ENCODE data around the gene APBA1. TPM values are rescaled to one million over a fixed set of nuclear protein-coding genes. Genes with fewer than 3 reads are reported as not detected.

Gene APBA1
- total RNA-seq, 1 donor from 2014 or later: 8.7 TPM

DNA sequence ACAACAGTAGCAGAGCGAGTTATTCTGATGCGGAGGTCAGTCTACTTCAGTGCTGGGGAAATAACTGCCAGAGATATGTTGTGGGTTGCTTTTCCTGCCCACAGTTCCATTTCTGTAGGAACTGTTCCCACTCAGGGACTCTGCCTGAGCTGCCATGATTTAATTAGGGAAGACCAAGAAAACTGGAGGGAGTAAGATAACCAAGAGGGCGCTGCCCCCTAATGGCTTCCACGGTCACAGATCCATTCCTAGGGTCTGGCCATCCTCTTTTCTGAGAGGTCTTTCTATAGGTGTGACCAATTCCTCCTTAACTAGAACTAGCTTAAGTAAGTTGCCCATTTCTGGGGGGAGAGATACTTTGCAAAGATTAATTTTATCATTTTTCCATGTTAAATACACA is 125.9 kb downstream of the APBA1 start:
- Histone ChIP-seq H3K27ac (no peak overlapping the region), H3K27me3 (no peaks in the 10 kb centered on the region), H3K36me3 (no peaks in the 10 kb centered on the region), H3K9me3 (no peaks in the 10 kb centered on the region), H3K4me3 (no peak overlapping the region), H3K4me1 (no peaks in the 10 kb centered on the region)
- no peak for DNase-seq (ENCODE audit: low spot score in 2 of 2)
- intact Hi-C loops (cut with DNase I): no loop called here
- no peak for TF ChIP-seq CTCF (IDR thresholded peaks at IDR 0.05)

GRCh38 chr9:69542942-69543704 is 129.0 kb downstream of the APBA1 start:
- no peak for TF ChIP-seq CTCF (IDR thresholded peaks at IDR 0.05)
- intact Hi-C loops (cut with DNase I): no loop called here
- no peak for DNase-seq (ENCODE audit: low spot score in 2 of 2)

DNA sequence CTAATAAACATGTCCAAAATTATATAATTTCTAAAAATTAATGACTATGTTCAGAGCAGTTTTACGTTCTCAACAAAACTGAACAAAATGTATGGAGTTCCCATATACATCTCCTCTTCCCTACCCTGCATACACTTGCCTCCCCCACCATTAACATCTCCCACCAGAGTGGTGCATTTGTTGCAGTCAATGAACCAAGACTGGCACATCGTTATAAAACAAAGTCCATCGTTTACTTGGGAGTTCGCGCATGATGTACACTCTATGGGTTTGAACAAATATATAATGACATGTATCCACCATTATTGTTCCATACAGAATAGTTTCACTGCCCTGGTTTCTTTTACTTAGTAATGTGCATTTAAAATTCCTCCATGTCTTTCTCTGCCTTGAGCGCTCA is 130.1 kb downstream of the APBA1 start:
- Histone ChIP-seq H3K27me3 (no peaks in the 10 kb centered on the region), H3K36me3 (no peaks in the 10 kb centered on the region), H3K4me3 (no peak overlapping the region), H3K4me1 (no peaks in the 10 kb centered on the region), H3K27ac (no peak overlapping the region), H3K9me3 (no peaks in the 10 kb centered on the region)
- no peak for TF ChIP-seq CTCF (IDR thresholded peaks at IDR 0.05)
- intact Hi-C loops (cut with DNase I): no loop called here
- no peak for DNase-seq (ENCODE audit: low spot score in 2 of 2)

More at GRCh38 chr9:69542942-69543704, 129.0 kb downstream of the APBA1 start:
- Histone ChIP-seq H3K9me3 (no peaks in the 10 kb centered on the region), H3K36me3 (no peaks in the 10 kb centered on the region), H3K27me3 (no peaks in the 10 kb centered on the region), H3K4me3 (no peak overlapping the region), H3K27ac (no peak overlapping the region), H3K4me1 (no peaks in the 10 kb centered on the region)

DNA sequence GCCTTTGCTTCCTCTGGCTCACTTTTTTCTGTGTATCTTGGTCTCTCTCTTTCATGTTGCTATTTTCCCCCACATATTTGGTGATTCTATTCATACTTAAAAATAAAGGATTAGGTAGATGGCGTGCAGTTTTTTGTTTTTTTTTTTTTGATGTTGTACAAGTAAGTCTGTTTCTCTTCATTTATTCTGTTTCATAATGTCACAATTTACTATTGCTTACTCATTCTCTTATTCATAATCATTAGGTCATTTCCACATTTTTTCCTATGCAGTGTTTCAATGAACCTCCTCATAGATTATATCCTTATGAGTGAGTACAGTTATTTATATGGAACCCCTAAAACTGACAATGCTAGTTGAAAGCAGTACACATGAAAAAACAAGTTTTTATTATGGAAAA is 136.3 kb downstream of the APBA1 start:
- no peak overlapping the region for H3K4me3 ChIP-seq
- no peak for DNase-seq (ENCODE audit: low spot score in 2 of 2)
- no peak overlapping the region for H3K27ac ChIP-seq
- intact Hi-C loops (cut with DNase I): no loop called here
- H3K4me1 ChIP-seq: no peaks in the 10 kb centered on the region
- H3K9me3 ChIP-seq: no peaks in the 10 kb centered on the region
- H3K27me3 ChIP-seq: no peaks in the 10 kb centered on the region
- TF ChIP-seq CTCF (IDR thresholded peaks at IDR 0.05): no peak
- H3K36me3 ChIP-seq: no peaks in the 10 kb centered on the region

GRCh38 chr9:69535286-69535832 is 136.8 kb downstream of the APBA1 start:
- H3K36me3 ChIP-seq: no peaks in the 10 kb centered on the region
- TF ChIP-seq CTCF (IDR thresholded peaks at IDR 0.05): no peak

More at GRCh38 chr9:69535286-69535832, 136.8 kb downstream of the APBA1 start:
- Histone ChIP-seq H3K27ac (no peak overlapping the region), H3K4me3 (no peak overlapping the region), H3K27me3 (no peaks in the 10 kb centered on the region), H3K9me3 (no peaks in the 10 kb centered on the region), H3K4me1 (no peaks in the 10 kb centered on the region)
- no peak for DNase-seq (ENCODE audit: low spot score in 2 of 2)
- intact Hi-C loops (cut with DNase I): no loop called here

Measured in ascending aorta (tissue), 2 donors.